Measurements from ENCODE around the gene TRAM2.

Gene TRAM2

DNA sequence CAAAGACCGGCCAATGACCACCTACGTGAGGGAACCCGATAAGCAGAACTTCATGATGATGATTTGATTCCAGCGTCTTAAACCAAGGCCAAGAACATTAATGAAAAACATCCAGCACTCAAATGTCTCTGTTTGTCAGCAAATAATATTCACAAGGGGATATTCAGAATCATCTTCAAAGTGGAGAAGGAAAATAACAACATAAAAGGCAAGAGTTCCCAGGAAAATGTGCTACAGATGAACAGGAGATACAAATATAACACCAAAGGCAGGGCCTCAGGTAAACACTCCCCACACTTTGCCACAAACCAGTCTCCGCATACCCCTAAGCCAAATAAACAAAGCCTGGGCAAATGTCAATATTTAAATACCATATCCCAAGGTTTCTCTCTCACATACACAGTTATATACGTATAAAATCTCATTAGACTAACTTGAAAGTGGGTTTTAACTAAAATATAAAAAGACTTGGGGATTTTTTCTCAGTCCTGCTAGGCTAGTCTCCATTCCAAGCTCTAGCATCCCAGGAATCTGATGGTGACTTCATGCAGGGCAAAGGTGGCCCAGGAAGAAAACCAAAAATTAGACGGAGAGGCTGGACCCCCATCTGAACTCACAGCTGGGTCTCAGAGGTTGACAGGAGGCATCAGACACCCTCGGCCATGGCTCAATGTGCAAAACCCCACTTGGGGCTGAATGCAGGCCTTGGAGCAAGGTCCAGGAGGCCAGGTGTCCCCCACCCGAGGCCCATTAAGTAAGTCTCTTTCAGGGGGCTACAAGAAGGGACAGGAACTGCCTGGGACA, 32.1 kb downstream of the TRAM2 start:
- no peak for DNase-seq

DNA sequence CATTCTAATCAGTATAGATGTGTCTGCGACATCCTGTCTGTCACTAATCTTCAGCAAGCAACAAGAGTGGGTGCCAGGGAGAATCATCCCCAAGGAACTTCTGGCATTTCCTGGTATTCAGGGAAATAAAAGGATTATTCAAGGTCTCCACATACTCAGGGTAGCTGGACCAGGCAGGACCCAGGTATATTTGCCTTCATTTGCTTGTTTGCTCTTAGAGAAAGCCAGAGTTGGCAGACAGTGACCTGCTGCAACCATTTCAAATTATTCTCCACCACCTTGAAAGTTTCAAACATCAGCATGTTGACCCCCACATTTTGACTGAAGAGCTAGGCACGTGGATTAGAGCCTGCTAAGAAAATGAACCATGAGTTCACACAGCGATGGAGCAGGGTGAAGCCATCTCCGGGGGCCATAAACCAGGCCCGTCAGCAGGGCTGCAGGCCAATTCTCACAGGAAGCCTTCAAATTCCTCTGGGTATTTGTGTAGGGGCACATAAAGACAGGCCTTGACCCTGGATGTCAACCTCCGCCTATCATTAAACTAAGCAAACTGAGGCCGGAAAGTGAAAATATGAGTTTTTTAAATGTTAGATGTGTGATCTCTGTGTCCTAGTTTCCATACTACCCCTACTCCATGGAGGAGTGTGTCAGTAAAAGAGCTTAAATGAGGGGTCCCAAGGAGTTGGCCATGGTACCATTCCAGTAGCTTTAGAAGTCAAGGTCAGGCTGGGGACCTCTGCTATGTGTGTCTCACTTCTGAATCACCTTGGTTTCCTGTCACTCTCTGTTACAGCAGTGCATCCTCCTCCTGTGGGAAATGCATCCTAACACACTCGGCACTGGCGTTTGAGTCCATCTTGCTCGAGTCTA, 32.9 kb downstream of the TRAM2 start:
- no peak for DNase-seq

DNA sequence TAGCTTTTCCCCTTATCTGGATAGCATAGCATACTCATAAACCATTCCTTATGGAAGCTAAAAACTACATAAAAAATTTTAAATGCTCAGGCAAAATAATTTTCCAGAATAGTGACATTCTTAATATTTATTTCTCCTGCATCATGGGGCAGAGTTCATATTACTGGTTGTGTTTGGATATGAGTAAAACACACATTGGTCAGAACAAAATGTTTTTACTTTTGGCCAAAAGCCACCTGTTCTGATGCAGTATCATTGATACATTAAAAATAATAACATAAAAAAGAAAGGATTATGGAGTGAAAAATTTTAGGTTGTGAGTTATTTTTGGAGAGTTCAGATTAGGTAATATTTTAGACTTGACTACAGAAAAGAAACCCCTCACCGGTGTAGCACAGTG, 33.6 kb downstream of the TRAM2 start:
- no peak for DNase-seq

DNA sequence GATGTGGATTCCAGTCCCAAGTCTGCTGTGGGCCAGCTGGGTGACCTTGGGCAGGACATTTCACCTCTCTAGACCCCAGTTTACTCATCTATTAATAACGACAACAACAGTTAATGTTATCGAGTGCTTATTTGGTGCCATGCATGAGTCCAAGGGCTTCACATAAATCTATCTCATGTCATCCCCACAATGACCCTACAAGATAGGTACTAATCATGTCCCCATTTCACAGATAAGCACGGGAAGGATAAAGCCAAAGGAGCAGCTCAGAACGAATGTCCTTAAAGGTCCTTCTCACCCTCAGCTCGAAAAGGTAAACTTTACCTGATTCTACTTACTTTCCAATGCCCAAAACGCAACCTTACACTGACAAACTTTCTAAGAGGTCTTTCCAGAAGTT, 35.7 kb downstream of the TRAM2 start:
- no peak for DNase-seq

DNA sequence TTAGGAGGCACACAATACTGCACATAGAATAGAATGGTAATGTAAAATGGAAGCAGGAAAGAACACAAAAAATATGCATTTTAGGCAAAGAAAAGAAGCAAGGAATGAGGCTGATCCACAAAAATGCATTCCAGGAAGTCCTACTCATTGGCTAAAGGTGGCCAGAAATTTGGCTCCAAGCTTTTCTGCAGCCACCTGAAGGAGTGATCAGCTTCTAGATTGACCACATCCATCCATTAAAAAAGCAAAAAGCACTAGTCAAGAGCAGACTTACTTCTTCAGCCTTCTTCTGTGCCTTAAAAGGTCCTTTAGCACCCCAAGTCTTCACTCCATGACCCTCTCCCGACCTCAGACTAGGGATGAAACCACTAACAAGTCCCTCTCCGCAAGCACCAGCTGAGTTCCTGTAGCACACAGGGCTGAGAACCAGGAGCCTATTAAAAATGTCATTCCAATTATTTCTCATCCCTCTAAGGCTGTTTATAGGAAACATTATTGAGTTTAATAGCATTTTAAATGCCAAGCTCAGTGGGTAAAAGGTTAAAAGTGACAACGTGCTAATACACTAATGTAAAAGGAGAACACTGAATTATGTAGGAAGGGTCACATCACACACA, 36.5 kb downstream of the TRAM2 start:
- no peak for DNase-seq

DNA sequence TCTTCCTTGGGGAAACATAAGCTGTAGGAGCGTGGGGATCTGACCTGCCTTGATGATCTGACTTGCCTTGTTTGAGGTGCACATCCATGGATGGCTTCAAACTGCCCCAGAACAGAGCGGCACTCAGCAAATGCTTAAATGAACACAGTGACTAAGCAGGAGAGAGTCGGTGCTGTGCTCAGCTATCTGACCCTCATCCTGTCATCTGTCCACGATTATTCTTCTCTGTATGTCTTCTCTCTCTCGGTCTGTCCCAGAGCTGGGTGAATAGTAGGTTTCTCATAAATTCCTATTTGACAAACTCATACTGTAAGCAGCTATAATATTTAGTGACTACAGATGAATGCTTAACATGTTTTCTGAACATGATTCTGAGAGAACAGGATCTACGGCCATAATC, 37.3 kb downstream of the TRAM2 start:
- no peak for DNase-seq

DNA sequence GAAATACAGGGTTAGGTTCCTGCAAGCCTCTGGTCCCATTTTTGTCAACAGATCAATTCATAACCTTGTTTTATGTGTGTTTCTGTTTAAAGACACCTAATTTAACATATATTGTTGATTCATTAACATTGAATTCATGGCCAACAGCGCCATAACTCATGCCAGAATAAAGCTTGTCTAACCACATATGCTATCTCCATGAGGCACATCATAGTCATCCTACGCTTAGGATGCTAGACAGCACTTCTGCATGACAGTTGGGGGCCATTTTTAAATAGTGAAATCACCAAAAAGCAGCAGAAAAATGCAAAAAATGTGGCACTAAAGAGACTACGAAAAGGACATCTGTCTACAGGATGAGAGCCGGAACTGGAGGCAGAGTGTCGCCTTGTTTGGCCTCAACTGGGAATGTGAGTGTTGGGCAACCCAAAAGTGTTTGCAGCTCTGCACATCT, 37.9 kb downstream of the TRAM2 start:
- DNase-seq: no peak

DNA sequence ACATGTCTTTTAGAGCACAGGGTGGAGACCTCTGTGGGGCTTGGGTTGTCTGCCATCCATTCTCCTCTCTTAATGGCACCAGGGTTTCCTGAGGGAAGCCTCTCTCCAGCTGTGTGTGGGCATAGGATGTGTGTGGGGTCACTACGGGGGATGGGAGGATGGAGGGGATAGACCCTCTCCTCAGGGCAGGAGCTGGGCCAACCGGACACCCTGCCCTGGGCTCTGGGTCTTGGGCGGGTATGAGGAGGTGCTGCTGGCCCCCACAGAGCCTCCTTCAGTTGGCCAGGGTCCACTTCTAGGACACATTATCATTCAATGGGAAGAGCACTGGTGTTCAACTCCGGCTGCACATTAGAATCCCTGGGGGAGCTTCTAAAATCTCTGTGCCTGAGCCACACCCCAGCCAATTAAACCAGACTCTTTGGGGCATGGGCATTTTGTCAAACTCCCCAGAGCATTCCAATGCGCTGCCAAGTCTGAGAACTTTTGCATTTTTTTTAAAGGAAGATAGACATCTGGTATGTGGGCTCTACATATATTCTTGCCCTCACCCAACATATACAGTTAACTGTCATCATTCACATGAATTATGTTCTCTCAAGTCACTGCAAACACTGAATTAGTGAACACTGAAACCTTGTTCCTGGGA, 38.5 kb downstream of the TRAM2 start:
- DNase-seq: no peak

DNA sequence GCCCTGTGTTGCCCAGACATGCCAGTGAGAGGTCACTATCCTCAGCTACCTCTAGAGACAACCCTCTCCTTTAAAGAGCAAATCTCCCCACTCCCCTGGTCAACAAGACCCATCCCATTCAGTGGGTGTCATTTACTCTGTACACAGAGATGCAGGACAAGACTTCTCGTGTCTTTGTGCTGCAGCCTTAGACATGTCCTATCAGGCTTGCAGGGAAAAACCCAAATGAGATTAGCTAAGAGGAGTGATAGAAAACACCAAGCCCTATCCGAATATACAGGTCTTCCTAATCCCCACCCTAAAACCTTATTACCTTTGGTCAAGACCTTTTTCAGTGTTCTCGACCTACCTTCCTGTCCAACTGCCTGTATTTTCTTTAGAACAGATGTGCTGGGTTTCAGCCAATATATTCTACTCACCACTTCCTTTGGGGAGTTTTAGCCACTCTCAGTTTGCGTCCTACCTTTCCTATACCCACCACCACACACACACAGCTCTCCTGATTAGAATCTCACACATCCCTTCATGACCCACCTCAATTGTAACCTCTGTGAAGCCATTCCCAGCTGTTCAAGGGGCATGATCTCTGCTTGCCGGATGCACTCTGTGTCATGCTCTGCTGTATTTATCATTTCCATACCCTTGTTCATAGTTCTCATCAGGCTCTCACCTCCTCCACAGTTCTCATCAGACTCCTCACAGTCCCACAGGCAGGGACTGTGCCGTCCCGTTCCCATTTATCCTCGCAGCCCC, 39.7 kb downstream of the TRAM2 start:
- DNase-seq: no peak

DNA sequence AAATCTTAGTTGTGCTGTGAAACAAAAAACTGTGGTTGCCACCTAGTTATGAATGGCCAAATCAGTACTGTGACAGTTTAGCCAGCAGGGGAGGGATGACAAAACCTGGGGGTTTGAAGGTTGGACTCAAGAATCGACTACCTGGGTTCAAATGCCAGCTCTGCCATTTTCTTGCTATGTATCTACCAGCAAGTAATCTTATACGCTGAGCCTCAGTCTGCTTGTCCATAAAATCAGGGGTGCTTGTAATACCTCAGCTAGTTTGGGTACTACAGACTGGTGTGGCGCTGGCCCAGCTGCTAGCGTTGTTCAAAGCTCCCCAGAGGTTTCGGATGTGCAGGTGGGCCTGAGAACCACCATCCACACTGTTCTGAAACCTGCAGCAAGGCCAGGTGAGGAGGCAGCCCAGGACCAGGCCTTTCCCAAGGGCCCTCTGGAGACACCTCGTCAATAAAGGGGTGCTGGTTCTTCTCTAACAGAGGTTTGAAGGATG, 40.4 kb downstream of the TRAM2 start:
- no peak for DNase-seq

DNA sequence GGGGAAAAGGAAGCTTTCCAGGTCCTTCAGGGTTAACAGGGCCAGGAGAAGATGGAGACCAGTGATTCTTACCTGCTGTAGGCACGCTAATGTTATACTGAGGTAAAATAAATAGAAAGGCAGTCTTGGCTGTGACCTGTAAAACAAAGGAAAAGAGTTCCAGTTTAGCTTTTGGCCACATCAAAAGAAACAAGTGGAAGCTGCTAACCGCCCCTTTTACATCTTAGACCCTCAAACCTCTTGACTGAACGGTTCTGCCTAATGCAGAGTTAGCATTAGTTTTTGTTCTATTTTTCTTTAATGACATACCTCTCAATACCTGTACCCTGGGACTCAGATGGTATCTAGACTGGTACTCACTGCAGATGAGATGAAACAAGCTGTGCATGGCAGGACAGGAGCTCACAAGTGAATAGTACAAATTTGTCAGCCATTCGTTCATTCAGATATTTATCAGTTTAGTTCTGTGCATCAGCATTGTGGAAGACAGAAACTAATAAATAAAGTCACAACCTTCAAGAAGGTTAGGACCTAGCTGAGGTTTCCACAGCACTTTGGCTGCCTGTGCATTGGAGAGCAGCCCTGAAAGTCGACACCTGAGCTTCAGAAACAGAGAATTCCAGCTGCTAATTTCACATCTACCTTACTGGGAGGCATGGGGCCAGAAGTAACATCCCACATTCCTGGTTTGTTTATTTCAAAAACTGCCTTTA, 41.0 kb downstream of the TRAM2 start:
- no peak for DNase-seq

DNA sequence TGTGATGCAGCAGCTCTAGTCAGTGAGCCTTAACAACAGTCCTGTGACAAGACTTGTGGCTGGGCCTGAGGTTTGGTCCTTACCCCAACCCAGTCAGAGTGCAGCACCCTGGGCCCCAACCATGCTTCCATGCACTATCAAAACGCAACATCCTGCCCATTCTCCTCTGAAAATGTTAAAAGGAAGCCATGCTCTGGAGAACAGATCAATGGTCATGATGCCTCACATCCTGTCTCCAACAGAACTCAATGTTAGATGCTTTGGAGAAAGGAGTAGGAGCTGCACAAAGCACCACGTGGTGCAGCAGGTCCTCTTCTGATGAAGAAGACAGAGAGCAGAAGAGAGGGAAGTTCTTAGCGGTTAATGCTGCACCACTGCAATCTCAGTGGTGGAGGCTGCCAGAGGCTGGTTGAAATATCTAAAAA, 41.9 kb downstream of the TRAM2 start:
- DNase-seq: peak; percentile 33

DNA sequence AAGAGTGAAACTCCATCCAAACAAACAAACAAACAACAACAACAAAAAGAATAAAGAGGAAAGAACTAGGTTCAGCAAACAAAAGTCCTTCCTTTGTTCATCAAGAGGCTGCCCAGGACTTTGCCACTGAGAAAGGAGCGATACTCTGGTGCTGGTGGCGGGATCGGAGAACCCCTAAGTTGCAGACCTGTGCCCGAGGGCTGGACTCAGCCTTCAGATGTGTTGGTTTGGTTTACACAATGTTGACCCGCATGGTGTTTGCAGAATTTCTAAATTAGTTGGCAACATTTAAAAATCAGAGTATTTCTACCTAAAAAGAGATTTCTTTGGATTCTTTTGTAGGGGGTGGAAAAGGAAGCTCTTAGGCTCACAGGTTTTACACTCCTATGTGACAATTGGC, 42.5 kb downstream of the TRAM2 start:
- no peak for DNase-seq

DNA sequence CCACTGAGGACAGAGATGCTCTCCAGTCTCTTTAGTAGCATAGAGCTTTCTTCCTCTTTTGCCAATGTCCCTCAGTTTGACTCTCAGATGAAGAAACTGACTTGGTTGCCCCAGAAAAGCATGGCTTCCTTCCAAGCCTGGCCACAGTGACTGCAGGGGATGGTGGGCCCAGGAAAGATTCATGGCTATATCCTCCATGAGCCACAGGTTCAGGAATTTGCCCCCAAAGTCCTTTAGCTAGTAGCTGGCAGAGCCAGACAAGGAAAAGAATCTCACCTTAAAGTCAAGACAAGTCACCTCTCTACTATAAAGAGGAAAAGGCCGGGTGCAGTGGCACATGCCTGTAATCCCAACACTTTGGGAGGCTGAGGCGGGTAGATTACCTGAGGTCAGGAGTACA, 43.4 kb downstream of the TRAM2 start:
- no peak for DNase-seq

DNA sequence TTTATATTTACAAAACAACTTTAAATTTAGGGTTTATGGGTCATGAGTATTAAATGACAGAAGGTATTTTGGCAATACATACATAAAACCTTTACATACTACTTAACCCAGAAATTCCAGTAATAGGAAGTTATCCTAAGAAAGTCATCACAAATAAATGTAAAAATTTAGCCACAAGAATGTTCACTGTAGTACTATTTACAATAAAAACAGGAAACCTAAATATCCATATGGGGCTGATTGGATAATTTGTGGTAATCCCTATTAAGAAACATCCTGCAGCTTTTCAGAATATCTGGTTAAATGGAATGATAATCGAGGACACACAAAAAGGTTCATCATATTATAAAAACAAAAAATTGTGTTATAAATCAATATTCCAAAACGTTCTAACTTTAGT, 44.4 kb downstream of the TRAM2 start:
- DNase-seq: no peak

DNA sequence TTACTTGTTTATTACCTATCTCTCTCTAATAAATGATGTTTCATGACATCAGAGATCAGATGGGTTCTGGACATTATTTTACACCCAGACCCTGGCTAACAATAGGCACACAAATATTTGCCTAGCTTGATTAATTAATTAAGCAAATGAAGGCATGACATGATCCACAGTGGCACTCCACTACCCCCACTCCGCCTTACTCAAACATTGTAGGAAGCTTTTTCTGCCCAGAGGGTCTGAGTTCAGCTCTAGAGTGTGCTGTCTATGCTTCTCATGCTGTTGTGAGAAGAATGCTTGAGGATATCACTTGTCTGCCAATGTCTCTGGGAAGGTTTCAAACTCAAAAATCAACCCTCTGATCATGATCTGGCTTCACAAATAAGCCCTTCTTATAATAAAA, 45.0 kb downstream of the TRAM2 start:
- no peak for DNase-seq

DNA sequence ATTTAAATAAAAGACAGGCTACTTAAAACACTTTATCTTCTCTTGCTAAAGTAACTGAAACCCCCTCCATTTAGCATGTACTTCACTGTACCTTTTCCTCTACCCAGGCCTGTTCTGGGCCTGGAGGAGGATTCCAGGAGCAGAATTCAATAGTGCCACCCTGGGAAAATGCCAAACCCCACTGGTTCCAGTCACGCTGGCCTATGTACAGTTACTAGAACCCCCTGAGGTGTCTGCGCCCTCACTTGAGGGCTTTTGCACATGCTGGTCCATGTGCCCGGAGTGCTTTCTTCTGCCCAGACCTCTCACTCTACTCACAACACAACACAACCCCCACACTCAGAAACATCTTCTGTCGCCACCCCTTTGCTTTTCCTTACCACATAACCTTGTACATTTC, 45.5 kb downstream of the TRAM2 start:
- no peak for DNase-seq

DNA sequence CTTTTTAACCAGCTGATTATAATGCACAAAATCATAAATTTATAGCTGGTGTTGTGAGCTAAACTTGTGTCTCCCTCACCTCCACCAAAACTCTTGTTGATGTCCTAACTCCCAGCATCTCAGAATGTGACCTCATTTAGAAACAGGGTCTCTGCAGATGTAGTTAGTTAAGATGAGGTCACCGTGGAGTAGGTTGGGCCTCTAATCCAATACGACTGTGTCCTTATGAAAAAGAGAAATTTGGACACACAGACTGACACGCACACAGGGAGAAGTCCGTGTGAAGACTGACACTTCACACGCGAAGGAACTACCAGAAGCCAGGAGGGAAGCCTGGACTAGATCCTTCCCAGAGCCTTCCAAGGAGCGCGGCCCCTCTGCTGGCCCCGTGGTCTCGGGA, 46.5 kb downstream of the TRAM2 start:
- no peak for DNase-seq

DNA sequence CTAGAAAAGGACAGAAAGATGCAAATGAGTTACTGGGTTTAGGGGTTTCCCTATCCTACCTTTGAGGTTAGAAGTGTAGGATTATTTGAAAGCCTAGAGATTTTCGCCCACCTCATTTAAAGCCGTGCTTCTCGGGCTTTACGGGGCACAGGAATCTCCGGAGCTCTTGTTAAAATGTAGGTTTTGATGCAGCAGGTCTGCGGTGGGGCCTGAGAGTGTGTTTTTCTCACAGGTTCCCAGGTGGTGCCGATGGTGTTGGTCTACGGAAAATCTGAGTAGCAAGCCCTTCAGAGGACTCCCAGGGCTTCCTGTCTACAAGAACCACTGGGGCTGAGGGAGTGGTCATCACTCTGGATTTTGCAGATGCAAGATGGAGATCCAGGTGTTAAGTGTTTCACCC, 47.5 kb downstream of the TRAM2 start:
- DNase-seq: no peak

DNA sequence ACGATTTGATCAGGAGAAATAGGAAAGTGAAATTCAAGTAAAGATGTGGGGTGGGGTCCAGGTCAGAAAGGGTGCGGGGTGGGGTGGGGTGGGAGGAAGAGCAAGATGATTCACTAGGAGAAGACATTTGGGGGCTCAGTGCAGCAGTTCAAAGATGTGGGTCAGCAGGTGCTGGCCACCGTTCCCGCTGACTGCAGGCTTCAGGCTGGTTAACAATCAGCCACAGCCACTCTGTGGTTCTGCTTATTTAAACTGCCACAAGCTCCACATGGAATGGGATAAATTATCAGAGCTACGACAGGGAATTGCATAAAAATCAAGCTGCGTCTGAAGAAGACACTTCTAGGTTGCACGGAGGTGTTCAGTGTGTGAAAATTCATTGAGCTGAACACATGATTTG, 49.4 kb downstream of the TRAM2 start:
- DNase-seq: no peak

DNA sequence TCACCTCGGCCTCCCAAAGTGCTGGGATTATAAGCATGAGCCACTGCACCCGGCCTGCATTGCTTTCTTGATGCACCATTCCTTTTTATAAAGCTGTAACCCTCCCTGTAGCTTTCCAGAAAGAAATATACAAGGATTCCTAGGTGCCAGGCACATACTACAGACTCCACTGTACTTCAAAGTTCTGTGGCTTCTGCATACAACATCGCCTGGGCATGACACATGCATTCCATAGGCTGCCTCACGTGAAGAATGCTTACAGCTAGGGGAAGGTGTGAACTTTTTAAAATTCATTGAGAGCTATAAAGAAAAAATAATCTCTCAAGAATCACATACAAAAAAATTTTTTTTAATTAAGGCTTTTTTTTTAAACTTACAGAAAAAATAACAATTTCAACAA, 50.2 kb downstream of the TRAM2 start:
- DNase-seq: no peak

DNA sequence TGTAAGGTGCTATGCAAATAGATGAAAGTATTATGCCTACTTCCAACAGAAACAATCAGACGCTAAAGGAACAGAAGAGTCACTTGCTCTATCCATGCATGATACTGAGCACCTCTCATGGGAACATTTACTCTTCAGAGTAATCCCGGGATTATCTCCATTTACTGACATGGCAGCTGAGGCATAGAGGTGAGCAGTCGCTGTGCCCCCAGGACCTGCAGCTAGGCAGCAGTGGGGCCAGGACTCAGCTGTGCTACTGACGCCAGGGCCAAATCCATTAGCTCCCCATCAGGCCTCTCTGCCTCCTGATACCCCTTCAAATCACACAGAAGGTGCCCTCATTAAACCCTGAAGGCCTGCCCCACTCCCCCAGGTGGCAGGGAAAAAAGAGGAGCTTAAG, 51.9 kb downstream of the TRAM2 start:
- no peak for DNase-seq
